Activated T-cell treated with anti-CD3 and anti-CD28 coated beads, Interleukin-2, amount 50 U/mL, for 48 hours (primary cell): ENCODE results near the gene TENT5A.
A peak's percentile ranks its signal among the peaks of the same experiment; 100 is the strongest.
"Not testable (repeated sequence)": the region's sequence is repeated elsewhere in the genome, so short reads cannot be mapped to it uniquely, and the experiment has no call there.

Experiments
- DNase-seq, 2 experiments: peaks; one replicate each; pipeline ENCODE4 v3.0.0-alpha.2; 2020

Gene TENT5A

GRCh38 chr6:81752084-81752920 lies at the start of gene TENT5A:
TSS of gene TENT5A (minus strand) at chr6:81752681. CDS start at chr6:81752141, 540 bp downstream.
- DNase-seq = peak; percentile 84 to 87

GRCh38 chr6:81801489-81801888 lies 49.0 kb upstream of the TENT5A start:
- no peak for DNase-seq

GRCh38 chr6:81800666-81801065 lies 48.2 kb upstream of the TENT5A start:
- DNase-seq = no peak

GRCh38 chr6:81799323-81799722 lies 46.8 kb upstream of the TENT5A start:
- DNase-seq = no peak

- no peak for DNase-seq
Measured at GRCh38 chr6:81797591-81797990, 45.1 kb upstream of the TENT5A start.

- DNase-seq = no peak
Measured at GRCh38 chr6:81795890-81796289, 43.4 kb upstream of the TENT5A start.

- no peak for DNase-seq
Measured at GRCh38 chr6:81793821-81794475, 41.5 kb upstream of the TENT5A start.

GRCh38 chr6:81792826-81793225 lies 40.3 kb upstream of the TENT5A start:
- no peak for DNase-seq

- no peak for DNase-seq
Measured at GRCh38 chr6:81791756-81792155, 39.3 kb upstream of the TENT5A start.

- no peak for DNase-seq
Measured at GRCh38 chr6:81790034-81790433, 37.6 kb upstream of the TENT5A start.

- DNase-seq = no peak
Measured at GRCh38 chr6:81789291-81789690, 36.8 kb upstream of the TENT5A start.

- no peak for DNase-seq
Measured at GRCh38 chr6:81788748-81789147, 36.3 kb upstream of the TENT5A start.

- no peak for DNase-seq
Measured at GRCh38 chr6:81787313-81788068, 35.0 kb upstream of the TENT5A start.

- DNase-seq = no peak
Measured at GRCh38 chr6:81786150-81786549, 33.7 kb upstream of the TENT5A start.

GRCh38 chr6:81785377-81785776 lies 32.9 kb upstream of the TENT5A start:
- DNase-seq = no peak

- DNase-seq = no peak
Measured at GRCh38 chr6:81783893-81784292, 31.4 kb upstream of the TENT5A start.

GRCh38 chr6:81781624-81782023 lies 29.1 kb upstream of the TENT5A start:
- DNase-seq = no peak

GRCh38 chr6:81777586-81778268 lies 25.2 kb upstream of the TENT5A start:
- DNase-seq = no peak

- not testable (repeated sequence) for DNase-seq
Measured at GRCh38 chr6:81776219-81776618, 23.7 kb upstream of the TENT5A start.

GRCh38 chr6:81774542-81774941 lies 22.1 kb upstream of the TENT5A start:
- DNase-seq = no peak

GRCh38 chr6:81773887-81774286 lies 21.4 kb upstream of the TENT5A start:
- DNase-seq = no peak

- DNase-seq = no peak
Measured at GRCh38 chr6:81772741-81773140, 20.3 kb upstream of the TENT5A start.

- no peak for DNase-seq
Measured at GRCh38 chr6:81771097-81771496, 18.6 kb upstream of the TENT5A start.
